ENCODE data around the gene LMNA. TPM values are rescaled to one million over a fixed set of nuclear protein-coding genes. Genes with fewer than 3 reads are reported as not detected.

Gene LMNA
- total and polyA plus RNA-seq, 8 donors, result 53.1 to 630 (median 244) TPM

DNA sequence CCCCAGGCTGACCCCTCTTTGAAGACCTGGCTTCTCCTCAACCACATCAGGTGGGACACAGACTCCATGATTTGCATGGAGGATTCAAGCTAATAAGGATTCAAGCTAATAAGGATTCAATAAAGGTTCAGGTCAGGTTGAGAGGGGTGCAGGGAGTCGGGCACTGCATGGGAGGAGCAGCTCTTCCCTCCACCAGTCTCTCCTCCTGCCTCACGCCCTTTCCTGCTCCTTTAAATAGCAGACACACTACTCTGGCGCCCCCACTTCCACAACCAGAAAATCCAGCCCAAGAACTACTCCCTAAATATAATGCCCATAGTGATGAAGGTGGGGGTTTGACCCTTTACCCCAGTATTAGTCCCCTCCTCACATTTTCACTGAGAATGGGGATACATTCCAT, 39.3 kb upstream of the LMNA start:
- DNase-seq, result no peak
- Histone ChIP-seq H3K4me3 (no peak overlapping the region), H3K27ac (no peak overlapping the region), H3K36me3 (peaks cover 5 to 27% (median 17%) of the 10 kb centered on the region in 4 donors), H3K27me3 (peaks cover 0 to 9% (median 0%) of the 10 kb centered on the region in 3 donors), H3K4me1 (peaks cover 0 to 28% (median 9%) of the 10 kb centered on the region in 4 donors), H3K9me3 (no peaks in the 10 kb centered on the region)
- no peak for TF ChIP-seq POLR2A (IDR thresholded peaks at IDR 0.05)
- TF ChIP-seq, protein P1, sequence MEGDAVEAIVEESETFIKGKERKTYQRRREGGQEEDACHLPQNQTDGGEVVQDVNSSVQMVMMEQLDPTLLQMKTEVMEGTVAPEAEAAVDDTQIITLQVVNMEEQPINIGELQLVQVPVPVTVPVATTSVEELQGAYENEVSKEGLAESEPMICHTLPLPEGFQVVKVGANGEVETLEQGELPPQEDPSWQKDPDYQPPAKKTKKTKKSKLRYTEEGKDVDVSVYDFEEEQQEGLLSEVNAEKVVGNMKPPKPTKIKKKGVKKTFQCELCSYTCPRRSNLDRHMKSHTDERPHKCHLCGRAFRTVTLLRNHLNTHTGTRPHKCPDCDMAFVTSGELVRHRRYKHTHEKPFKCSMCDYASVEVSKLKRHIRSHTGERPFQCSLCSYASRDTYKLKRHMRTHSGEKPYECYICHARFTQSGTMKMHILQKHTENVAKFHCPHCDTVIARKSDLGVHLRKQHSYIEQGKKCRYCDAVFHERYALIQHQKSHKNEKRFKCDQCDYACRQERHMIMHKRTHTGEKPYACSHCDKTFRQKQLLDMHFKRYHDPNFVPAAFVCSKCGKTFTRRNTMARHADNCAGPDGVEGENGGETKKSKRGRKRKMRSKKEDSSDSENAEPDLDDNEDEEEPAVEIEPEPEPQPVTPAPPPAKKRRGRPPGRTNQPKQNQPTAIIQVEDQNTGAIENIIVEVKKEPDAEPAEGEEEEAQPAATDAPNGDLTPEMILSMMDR (IDR thresholded peaks at IDR 0.05), result no peak
- TF ChIP-seq POLR2AphosphoS5 (IDR thresholded peaks at IDR 0.05), result no peak
- no peak for TF ChIP-seq EP300 (IDR thresholded peaks at IDR 0.05)
- intact Hi-C loops (cut with DNase I; ENCODE audit: low total_unique reads), result no loop called here
- 34 to 52% (median 45%) methylated on average over 3 of the region's 3 CpGs for WGBS, 5 donors

DNA sequence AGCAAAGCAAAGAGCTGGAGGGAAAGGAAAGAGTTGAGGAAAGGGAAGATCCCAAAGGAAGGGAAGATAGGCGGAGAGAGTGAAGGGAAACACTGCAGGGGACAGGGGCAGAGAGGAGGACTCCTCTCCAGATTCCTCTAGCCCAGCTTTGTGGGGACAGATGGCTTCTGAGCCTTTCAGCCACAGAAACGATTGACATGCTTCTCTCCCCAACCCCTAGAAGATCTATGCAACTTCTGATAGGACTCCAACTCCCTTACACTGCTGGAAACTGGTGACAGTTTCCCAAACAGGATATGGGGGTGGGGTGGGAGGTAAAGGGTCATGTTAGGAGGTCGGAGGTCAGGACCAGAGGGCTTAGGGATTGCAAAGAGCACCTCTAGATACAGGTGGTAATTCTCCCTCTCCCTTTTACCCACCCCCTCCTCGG, 38.7 kb upstream of the LMNA start:
- Histone ChIP-seq H3K27me3 (peaks cover 0 to 3% (median 0%) of the 10 kb centered on the region in 3 donors), H3K4me1 (peaks cover 0 to 28% (median 9%) of the 10 kb centered on the region in 4 donors), H3K4me3 (peak overlapping the region; percentile 39 to 52 (median 47)), H3K27ac (no peak overlapping the region), H3K36me3 (peaks cover 5 to 21% (median 10%) of the 10 kb centered on the region in 4 donors), H3K9me3 (no peaks in the 10 kb centered on the region)
- WGBS, 5 donors, result 60 to 75% (median 68%) methylated on average over 3 to 4 of the region's 4 CpGs
- TF ChIP-seq, protein P1 (IDR thresholded peaks at IDR 0.05), result no peak
- TF ChIP-seq POLR2AphosphoS5 (IDR thresholded peaks at IDR 0.05) (no peak), EP300 (IDR thresholded peaks at IDR 0.05) (no peak), POLR2A (IDR thresholded peaks at IDR 0.05) (no peak)
- DNase-seq, result no peak
- intact Hi-C loops (cut with DNase I; ENCODE audit: low total_unique reads), result no loop called here

- Histone ChIP-seq H3K27ac (peak overlapping the region in 3 of 5 donors; percentile 44 to 70 (median 67)), H3K4me1 (peaks cover 2 to 37% (median 16%) of the 10 kb centered on the region in 4 donors), H3K36me3 (peaks cover 0 to 12% (median 3%) of the 10 kb centered on the region in 4 donors), H3K4me3 (peak overlapping the region; percentile 39 to 52 (median 47)), H3K9me3 (no peaks in the 10 kb centered on the region), H3K27me3 (peaks cover 0 to 11% (median 0%) of the 10 kb centered on the region in 3 donors)
- peak in 1 of 2 donors; percentile 84 for DNase-seq
- intact Hi-C loops (cut with DNase I; ENCODE audit: low total_unique reads), result no loop called here
- no peak for TF ChIP-seq POLR2A (IDR thresholded peaks at IDR 0.05)
- TF ChIP-seq, protein P1 (IDR thresholded peaks at IDR 0.05), result no peak
- TF ChIP-seq EP300 (IDR thresholded peaks at IDR 0.05), result no peak
- no peak for TF ChIP-seq POLR2AphosphoS5 (IDR thresholded peaks at IDR 0.05)
- WGBS, 5 donors, result 61 to 74% (median 69%) methylated on average over 41 to 73 of the region's 73 CpGs
Observed at GRCh38 chr1:156076609-156077429, 37.7 kb upstream of the LMNA start.

- intact Hi-C loops (cut with DNase I; ENCODE audit: low total_unique reads), result no loop called here
- no peak for DNase-seq
- peaks cover 7 to 42% (median 21%) of the 10 kb centered on the region in 4 donors for H3K4me1 ChIP-seq
- WGBS, 5 donors, result 88 to 90% (median 89%) methylated on average over 10 to 19 of the region's 19 CpGs
- H3K27ac ChIP-seq, result peak overlapping the region in 3 of 5 donors; percentile 44 to 70 (median 67)
- peak overlapping the region in 1 of 4 donors; percentile 52 for H3K4me3 ChIP-seq
- peaks cover 0 to 9% (median 3%) of the 10 kb centered on the region in 4 donors for H3K36me3 ChIP-seq
- H3K9me3 ChIP-seq, result no peaks in the 10 kb centered on the region
- TF ChIP-seq, protein P1 (IDR thresholded peaks at IDR 0.05), result no peak
- no peak for TF ChIP-seq POLR2AphosphoS5 (IDR thresholded peaks at IDR 0.05)
- no peak for TF ChIP-seq POLR2A (IDR thresholded peaks at IDR 0.05)
- no peak for TF ChIP-seq EP300 (IDR thresholded peaks at IDR 0.05)
- peaks cover 0 to 17% (median 0%) of the 10 kb centered on the region in 3 donors for H3K27me3 ChIP-seq
Observed at GRCh38 chr1:156077430-156077760, 37.1 kb upstream of the LMNA start.

All from stomach (tissue), 9 donors.